Measurements from ENCODE around the gene MCM5. TPM values are rescaled to one million over a fixed set of nuclear protein-coding genes. Genes with fewer than 3 reads are reported as not detected.
A peak's percentile ranks its signal among the peaks of the same experiment; 100 is the strongest.

The MCM5 gene
- total RNA-seq, 3 donors from 2014 or later (not counting 1 experiment from before 2014, with no cell fraction given): 59.3 to 73.8 (median 61.5) TPM

DNA sequence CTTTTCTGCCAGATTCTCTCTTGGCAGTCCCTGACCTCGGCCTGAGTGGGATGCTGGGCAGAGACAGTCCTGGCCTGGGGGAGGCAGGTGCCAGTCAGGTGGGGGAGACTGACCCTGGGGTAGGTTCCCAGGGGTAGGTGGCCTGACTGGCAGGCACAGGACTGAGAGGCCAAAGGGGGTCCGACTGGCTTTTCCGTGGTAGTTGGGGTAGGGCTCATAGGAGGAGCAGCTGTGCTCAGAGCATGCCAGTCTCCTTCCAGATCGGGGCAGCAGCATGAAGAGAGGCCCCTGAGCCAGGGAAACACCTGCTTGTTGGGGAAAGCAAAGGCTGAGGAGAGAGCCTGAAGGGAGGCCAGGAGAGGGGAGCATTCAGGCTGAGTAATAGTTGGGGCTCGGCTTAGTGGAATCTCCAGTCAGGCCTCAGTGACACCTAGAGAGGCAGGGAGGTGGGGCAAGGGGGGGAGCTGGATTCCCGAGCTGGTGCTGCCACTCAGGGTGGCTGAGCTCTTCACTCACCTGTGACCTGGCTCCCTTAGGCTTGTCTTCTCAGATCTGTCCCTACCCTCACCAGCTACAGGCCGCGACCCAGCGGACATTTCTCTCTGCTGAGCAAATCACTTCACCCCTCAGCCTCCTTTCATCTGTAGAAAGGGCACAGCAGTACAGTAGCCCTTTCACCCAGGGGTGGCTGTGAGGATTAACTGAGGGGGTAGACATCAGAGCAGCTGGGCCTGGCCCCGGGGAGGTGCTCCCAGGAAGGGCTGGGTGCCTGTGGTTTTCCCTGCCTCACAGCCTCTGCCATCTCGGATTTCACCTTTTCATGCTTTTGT lies 26.2 kb downstream of the MCM5 start:
- no peaks in the 10 kb centered on the region for H3K27me3 Mint-ChIP-seq (ENCODE audit: low read depth in 2 of 2)
- H3K36me3 Mint-ChIP-seq: peaks cover 7% of the 10 kb centered on the region
- no peak for DNase-seq
- no peak overlapping the region for H3K27ac ChIP-seq (ENCODE audit: low read length)
- 92% methylated on average over 11 of the region's 11 CpGs for WGBS (ENCODE audit: insufficient coverage)
- H3K36me3 ChIP-seq (ENCODE audit: control insufficient read depth, insufficient read depth, low read length): peaks cover 39% of the 10 kb centered on the region
- H3K27ac Mint-ChIP-seq: peak overlapping the region; percentile 46 to 54
- H3K9me3 Mint-ChIP-seq: no peaks in the 10 kb centered on the region
- H3K27me3 ChIP-seq (ENCODE audit: control insufficient read depth, insufficient read depth, low read length): no peaks in the 10 kb centered on the region
- no peaks in the 10 kb centered on the region for H3K4me1 ChIP-seq (ENCODE audit: control insufficient read depth, insufficient read depth, low read length)
- intact Hi-C loops (cut with micrococcal nuclease): no loop called here
- H3K4me3 ChIP-seq (ENCODE audit: low read length): no peak overlapping the region
- H3K4me1 Mint-ChIP-seq: peaks cover 0 to 5% of the 10 kb centered on the region in 2 donors
- ATAC-seq: no peak
- TF ChIP-seq, protein P1, sequence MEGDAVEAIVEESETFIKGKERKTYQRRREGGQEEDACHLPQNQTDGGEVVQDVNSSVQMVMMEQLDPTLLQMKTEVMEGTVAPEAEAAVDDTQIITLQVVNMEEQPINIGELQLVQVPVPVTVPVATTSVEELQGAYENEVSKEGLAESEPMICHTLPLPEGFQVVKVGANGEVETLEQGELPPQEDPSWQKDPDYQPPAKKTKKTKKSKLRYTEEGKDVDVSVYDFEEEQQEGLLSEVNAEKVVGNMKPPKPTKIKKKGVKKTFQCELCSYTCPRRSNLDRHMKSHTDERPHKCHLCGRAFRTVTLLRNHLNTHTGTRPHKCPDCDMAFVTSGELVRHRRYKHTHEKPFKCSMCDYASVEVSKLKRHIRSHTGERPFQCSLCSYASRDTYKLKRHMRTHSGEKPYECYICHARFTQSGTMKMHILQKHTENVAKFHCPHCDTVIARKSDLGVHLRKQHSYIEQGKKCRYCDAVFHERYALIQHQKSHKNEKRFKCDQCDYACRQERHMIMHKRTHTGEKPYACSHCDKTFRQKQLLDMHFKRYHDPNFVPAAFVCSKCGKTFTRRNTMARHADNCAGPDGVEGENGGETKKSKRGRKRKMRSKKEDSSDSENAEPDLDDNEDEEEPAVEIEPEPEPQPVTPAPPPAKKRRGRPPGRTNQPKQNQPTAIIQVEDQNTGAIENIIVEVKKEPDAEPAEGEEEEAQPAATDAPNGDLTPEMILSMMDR (IDR thresholded peaks at IDR 0.05): no peak
- no peaks in the 10 kb centered on the region for H3K9me3 ChIP-seq (ENCODE audit: control insufficient read depth, insufficient read depth, low read length)
- no peak overlapping the region for H3K4me3 Mint-ChIP-seq

DNA sequence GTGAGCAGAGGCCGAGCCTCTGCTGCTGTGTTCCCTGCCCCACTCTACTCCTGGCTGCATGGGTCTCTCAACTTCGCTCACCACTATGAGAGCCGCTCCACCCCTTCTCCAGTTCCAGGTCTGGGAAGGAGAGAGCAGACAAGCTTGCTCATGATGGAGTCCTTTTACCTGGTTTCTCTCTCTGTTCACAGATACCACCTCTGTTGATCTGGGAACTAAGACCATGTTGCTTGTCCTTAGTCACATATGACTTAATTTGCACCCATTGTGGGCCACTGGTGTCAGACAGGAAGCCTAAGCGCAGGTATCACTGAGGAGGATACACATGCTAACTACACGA lies 26.8 kb downstream of the MCM5 start:
- peaks cover 33% of the 10 kb centered on the region for H3K36me3 ChIP-seq (ENCODE audit: control insufficient read depth, insufficient read depth, low read length)
- H3K36me3 Mint-ChIP-seq: peaks cover 3% of the 10 kb centered on the region

DNA sequence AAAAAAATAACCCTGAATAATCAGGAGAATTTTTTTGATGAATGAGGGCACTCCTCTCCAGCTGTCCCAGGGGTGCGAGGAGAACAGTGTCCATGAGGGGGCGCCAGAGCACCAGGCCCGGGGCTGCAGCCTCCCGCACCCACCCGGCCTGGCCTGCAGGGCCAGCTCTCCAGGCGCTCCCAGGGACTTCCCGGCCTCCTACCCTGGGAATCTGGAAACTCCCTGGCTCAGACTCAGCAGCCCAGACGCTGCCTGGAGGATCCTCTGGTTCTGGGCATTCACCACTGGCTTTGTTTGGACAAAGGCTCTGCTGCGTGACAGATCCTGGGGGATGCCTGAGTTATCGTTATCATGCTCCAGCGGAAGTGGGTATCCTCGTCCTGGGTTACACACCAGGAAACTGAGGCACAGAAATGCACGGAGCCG lies 31.0 kb downstream of the MCM5 start:
- 72% methylated on average over 14 of the region's 14 CpGs for WGBS (ENCODE audit: insufficient coverage)
- DNase-seq: peak; percentile 69 to 75
- TF ChIP-seq, protein P1 (IDR thresholded peaks at IDR 0.05): peak; percentile 78
- Histone ChIP-seq H3K4me3 (ENCODE audit: low read length) (no peak overlapping the region), H3K27ac (ENCODE audit: low read length) (no peak overlapping the region), H3K36me3 (ENCODE audit: control insufficient read depth, insufficient read depth, low read length) (peaks cover 8% of the 10 kb centered on the region), H3K9me3 (ENCODE audit: control insufficient read depth, insufficient read depth, low read length) (peaks cover 13% of the 10 kb centered on the region), H3K4me1 (ENCODE audit: control insufficient read depth, insufficient read depth, low read length) (no peaks in the 10 kb centered on the region), H3K27me3 (ENCODE audit: control insufficient read depth, insufficient read depth, low read length) (no peaks in the 10 kb centered on the region)
- ATAC-seq: peak; percentile 80 to 97 (median 93)
- Mint-ChIP-seq H3K36me3 (no peaks in the 10 kb centered on the region), H3K4me3 (no peak overlapping the region), H3K27ac (no peak overlapping the region), H3K9me3 (no peaks in the 10 kb centered on the region), H3K27me3 (ENCODE audit: low read depth in 2 of 2) (no peaks in the 10 kb centered on the region), H3K4me1 (peaks cover 0 to 5% of the 10 kb centered on the region in 2 donors)
- intact Hi-C loops (cut with micrococcal nuclease): loop anchor here (2.0 kb wide), 1 partner anchor 152 kb away; no protein-coding TSS in a partner anchor

More for the DNA sequence above, 26.8 kb downstream of the MCM5 start:
- Histone ChIP-seq H3K27ac (ENCODE audit: low read length) (no peak overlapping the region), H3K4me3 (ENCODE audit: low read length) (no peak overlapping the region), H3K27me3 (ENCODE audit: control insufficient read depth, insufficient read depth, low read length) (no peaks in the 10 kb centered on the region), H3K9me3 (ENCODE audit: control insufficient read depth, insufficient read depth, low read length) (no peaks in the 10 kb centered on the region), H3K4me1 (ENCODE audit: control insufficient read depth, insufficient read depth, low read length) (no peaks in the 10 kb centered on the region)
- TF ChIP-seq, protein P1 (IDR thresholded peaks at IDR 0.05): no peak
- 86% methylated on average over 5 of the region's 5 CpGs for WGBS (ENCODE audit: insufficient coverage)
- ATAC-seq: no peak
- no peaks in the 10 kb centered on the region for H3K27me3 Mint-ChIP-seq (ENCODE audit: low read depth in 2 of 2)
- no peaks in the 10 kb centered on the region for H3K9me3 Mint-ChIP-seq
- H3K4me3 Mint-ChIP-seq: no peak overlapping the region
- intact Hi-C loops (cut with micrococcal nuclease): no loop called here
- peak overlapping the region; percentile 46 to 54 for H3K27ac Mint-ChIP-seq
- H3K4me1 Mint-ChIP-seq: peaks cover 0 to 5% of the 10 kb centered on the region in 2 donors
- DNase-seq: no peak
